ENCODE measurements around the gene ATP9A. TPM values are rescaled to one million over a fixed set of nuclear protein-coding genes. Genes with fewer than 3 reads are reported as not detected.
A peak's percentile ranks its signal among the peaks of the same experiment; 100 is the strongest.

Gene ATP9A
- total RNA-seq, 1 donor from 2014 or later = 23.1 TPM

DNA sequence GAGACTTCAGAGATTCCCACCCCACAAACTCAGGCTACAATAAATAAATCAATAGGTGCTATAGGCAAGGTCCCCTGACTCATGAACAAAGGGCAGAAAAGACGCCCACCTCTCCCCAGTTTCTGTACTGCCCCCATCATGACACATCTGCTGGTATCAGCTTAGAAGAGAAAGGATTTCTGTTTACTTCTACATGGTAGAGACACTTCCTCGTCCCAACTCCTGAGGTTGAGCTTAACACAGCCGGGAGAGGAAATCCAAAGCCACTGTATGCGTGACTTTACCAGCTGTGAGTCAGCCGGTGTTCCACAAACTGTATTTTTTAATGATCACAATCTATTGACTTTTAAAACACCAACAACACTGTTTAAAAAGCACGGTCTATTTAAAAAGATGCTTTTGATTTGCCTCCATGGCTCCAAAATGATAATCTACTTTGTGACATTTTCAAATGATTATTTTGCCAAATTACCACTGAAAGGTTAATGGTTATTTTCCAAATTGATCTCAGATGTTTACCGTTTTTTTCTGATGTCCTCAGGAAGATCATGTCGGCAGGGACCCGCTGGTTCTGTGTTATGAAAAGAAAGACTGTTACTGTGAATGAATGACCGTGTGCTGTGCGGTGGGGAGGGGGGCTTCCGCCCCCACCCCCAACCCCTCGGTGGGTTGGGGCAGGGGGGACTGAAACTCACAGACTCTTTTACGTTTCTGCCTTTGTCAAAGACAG, 72.5 kb downstream of the ATP9A start:
- no peaks in the 10 kb centered on the region for H3K27me3 ChIP-seq (ENCODE audit: low read depth)
- H3K36me3 ChIP-seq = peaks cover 4% of the 10 kb centered on the region
- ATAC-seq (peak in 1 of 2 donors; percentile 54), DNase-seq (no peak)
- H3K4me1 ChIP-seq = peaks cover 23% of the 10 kb centered on the region
- H3K9me3 ChIP-seq = no peaks in the 10 kb centered on the region
- H3K27ac ChIP-seq = peak overlapping the region; percentile 8
- no peak for TF ChIP-seq CTCF (IDR thresholded peaks at IDR 0.05)
- H3K4me3 ChIP-seq = no peak overlapping the region
- intact Hi-C loops (cut with DNase I) = no loop called here

- no peak for TF ChIP-seq CTCF (IDR thresholded peaks at IDR 0.05)
- Histone ChIP-seq H3K9me3 (no peaks in the 10 kb centered on the region), H3K36me3 (peaks cover 17% of the 10 kb centered on the region), H3K4me1 (peaks cover 23% of the 10 kb centered on the region), H3K27ac (no peak overlapping the region), H3K27me3 (ENCODE audit: low read depth) (no peaks in the 10 kb centered on the region), H3K4me3 (no peak overlapping the region)
- ATAC-seq (no peak), DNase-seq (no peak)
- intact Hi-C loops (cut with DNase I) = no loop called here
Observed at GRCh38 chr20:51692806-51693400, 75.3 kb downstream of the ATP9A start.

- H3K36me3 ChIP-seq = peaks cover 17% of the 10 kb centered on the region
- no peak overlapping the region for H3K27ac ChIP-seq
- DNase-seq = no peak
- no peak overlapping the region for H3K4me3 ChIP-seq
- intact Hi-C loops (cut with DNase I) = no loop called here
- ATAC-seq = no peak
- H3K27me3 ChIP-seq (ENCODE audit: low read depth) = no peaks in the 10 kb centered on the region
- H3K4me1 ChIP-seq = peaks cover 15% of the 10 kb centered on the region
- TF ChIP-seq CTCF (IDR thresholded peaks at IDR 0.05) = no peak
- H3K9me3 ChIP-seq = no peaks in the 10 kb centered on the region
Observed at GRCh38 chr20:51691703-51692102, 76.5 kb downstream of the ATP9A start.

DNA sequence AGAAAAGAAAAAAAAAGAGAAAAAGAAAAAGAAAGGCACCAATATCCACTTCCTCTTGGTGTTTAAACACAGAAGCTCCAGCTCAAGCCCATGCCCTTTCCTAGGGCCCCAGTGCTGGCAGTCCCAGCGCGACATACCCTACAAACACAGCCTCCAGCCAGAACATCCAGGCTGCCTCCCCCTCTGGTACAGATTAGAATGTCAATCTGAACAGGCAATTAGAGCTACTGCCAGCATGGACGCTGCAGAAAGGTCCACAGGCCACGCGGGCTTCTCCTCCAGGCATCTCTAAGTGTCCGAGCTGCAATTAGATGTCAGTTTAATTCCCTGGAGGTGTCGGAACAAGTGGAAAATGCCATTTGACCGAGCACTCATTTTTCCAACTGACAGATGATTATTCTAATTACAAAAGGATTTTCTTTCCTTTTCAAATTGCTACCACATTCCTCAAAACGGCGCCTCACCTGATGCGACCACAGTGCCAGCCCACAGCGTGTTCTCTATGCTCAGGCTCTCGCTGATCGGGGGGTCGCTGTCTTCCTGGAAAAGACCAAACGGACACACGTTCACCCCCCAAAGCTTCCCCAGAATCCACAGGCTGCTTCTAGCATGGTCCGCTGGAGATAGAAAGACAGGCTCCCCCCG, 79.5 kb downstream of the ATP9A start:
- Histone ChIP-seq H3K9me3 (no peaks in the 10 kb centered on the region), H3K27ac (no peak overlapping the region), H3K4me1 (no peaks in the 10 kb centered on the region), H3K36me3 (peaks cover 13% of the 10 kb centered on the region), H3K4me3 (no peak overlapping the region), H3K27me3 (ENCODE audit: low read depth) (no peaks in the 10 kb centered on the region)
- DNase-seq (no peak), ATAC-seq (no peak)
- no peak for TF ChIP-seq CTCF (IDR thresholded peaks at IDR 0.05)
- intact Hi-C loops (cut with DNase I) = no loop called here

- H3K36me3 ChIP-seq = peaks cover 13% of the 10 kb centered on the region
- no peak for DNase-seq
- H3K4me1 ChIP-seq = no peaks in the 10 kb centered on the region
- ATAC-seq = no peak
- no peak overlapping the region for H3K4me3 ChIP-seq
- no peak for TF ChIP-seq CTCF (IDR thresholded peaks at IDR 0.05)
- intact Hi-C loops (cut with DNase I) = no loop called here
- no peak overlapping the region for H3K27ac ChIP-seq
- H3K9me3 ChIP-seq = no peaks in the 10 kb centered on the region
- no peaks in the 10 kb centered on the region for H3K27me3 ChIP-seq (ENCODE audit: low read depth)
Observed at GRCh38 chr20:51687630-51688029, 80.6 kb downstream of the ATP9A start.

Data from lower lobe of right lung (tissue), 2 donors.